GM18861 (cell line): ENCODE results near the gene ZNF385B.

Experiments
- ATAC-seq: cut with Tn5 transposase; IDR thresholded peaks from one replicate; pipeline ENCODE4 v1.9.1; 2021; ENCODE audit not compliant: unreplicated experiment

The ZNF385B gene

GRCh38 chr2:179594268-179595112 lies 266.9 kb downstream of the ZNF385B start:
- no peak for ATAC-seq

DNA sequence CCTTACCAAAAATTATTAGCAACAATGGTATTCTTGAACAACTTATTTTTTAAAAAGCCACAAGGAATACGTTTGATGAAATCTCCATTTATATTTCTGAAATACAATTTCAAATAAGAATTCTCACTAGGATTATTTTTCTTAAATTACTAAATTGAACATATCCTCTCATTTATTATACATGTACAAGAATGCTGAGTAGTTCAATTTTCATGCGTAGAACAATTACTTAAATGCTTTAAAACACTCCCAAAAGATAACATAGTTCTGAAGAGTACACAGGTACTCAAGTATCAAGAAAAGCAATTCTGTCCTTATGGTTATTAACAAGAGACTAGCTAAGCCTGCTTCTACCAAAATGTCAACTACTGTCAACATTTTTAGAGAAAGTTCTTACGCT lies 268.1 kb downstream of the ZNF385B start:
- ATAC-seq, result no peak

DNA sequence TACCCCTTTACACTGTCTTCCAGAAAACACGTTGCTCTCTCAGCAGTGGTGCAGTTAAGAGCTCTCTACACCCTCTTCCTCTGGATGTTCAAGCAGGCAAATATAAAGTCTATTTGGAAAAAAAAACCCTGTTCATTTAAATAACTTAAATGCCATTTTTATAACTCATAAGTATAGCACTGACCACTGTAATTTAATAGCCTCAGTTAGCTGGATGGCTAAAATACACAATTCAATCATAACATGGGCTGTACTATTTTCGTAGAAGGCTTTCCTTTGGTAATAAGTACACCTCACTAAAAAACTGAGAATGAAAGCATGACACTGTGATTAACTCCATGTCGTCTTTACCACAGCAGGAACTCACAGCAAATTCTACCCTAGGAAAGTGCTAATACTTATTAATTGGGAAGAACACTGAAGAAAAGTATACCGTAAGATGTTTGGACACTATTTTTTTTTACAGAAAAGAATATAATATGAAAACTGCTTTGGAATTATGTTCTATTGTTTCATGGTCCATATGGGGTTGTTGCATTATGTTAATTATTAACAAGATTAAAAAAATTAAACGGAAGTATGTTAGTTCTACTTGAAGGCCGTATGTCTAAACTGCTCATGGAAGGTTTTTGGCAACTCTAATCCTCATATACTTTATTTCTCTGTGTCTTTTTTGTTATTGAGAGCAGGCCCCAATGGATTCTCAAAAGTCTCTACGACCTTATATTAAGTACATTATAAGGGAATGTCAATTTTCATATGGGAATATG lies 269.1 kb downstream of the ZNF385B start:
- ATAC-seq, result no peak

GRCh38 chr2:179591690-179592089 lies 269.7 kb downstream of the ZNF385B start:
- ATAC-seq, result no peak

DNA sequence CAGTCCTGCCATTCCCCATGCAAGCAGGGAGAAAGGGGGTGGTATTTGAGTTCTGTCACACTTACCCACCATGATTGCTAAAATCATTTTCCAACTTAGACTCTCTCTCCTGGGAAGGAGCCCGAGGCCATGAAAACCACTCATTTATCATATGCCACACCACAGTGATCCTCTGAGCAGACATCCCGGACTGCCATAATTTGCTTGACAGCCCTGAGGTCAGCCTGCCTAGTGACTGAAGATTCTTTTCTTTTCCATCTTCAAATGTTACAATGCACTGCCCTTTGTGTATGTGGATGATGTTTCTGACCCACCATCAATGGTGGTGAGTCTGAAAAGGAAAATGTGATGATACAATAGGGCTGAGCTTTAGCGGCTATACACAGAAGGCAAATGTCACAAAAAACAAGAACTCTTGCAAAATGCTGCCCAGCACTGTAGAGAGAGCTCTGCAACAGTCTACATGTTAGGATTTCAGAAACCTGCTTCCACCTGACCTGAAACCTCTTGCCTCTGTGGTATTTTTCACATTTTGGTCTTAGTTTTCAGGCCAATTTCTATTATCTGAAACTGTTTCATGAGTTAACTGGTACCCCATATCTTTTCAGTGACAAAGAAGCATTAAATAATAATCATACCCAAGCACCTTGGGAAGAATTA lies 272.8 kb downstream of the ZNF385B start:
- no peak for ATAC-seq

DNA sequence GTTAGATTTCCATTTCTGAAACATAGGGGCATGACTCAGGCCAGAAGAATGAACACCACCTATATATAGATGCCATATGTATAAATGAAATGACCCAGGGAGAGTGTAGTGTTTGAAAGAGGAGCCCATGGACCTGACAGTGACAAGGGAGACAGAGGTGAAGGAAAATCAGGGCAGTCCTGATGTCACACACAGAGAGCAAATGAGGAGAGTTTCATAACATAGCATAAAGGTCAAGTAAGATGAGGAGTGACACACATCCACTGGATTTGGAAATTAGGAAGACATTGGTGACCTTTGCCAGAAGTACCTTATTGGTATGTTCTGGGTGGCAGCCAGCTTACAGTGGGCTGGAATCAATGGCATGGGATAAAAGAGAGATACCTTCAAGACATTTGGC lies 276.7 kb downstream of the ZNF385B start:
- no peak for ATAC-seq

DNA sequence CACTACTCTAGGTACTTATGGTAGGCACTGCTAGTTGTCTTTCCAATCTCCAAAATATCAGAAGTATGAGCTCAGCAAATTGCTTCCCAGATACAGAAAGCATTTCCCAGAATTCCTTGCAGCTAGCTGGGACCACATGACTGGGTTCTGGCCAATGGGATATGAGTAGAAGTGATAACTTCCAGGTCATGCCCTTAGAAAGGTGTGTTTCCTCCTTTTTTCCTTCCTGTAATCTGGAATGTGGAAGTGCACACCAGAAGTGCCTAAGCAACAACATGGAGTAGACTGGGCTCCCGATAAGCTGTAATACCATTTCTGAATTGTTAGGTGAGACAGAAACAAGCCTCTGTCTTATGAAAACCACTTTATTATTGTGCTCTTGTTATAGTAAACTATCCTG lies 279.8 kb downstream of the ZNF385B start:
- ATAC-seq, result no peak

GRCh38 chr2:179580378-179581146 lies 280.9 kb downstream of the ZNF385B start:
- ATAC-seq, result no peak

GRCh38 chr2:179579800-179580199 lies 281.6 kb downstream of the ZNF385B start:
- no peak for ATAC-seq

- ATAC-seq, result no peak
Measured at GRCh38 chr2:179578171-179578916, 283.1 kb downstream of the ZNF385B start.

GRCh38 chr2:179574061-179574519 lies 287.3 kb downstream of the ZNF385B start:
- ATAC-seq, result no peak

GRCh38 chr2:179572544-179572943 lies 288.9 kb downstream of the ZNF385B start:
- no peak for ATAC-seq

- ATAC-seq, result no peak
Measured at GRCh38 chr2:179571721-179572120, 289.7 kb downstream of the ZNF385B start.

DNA sequence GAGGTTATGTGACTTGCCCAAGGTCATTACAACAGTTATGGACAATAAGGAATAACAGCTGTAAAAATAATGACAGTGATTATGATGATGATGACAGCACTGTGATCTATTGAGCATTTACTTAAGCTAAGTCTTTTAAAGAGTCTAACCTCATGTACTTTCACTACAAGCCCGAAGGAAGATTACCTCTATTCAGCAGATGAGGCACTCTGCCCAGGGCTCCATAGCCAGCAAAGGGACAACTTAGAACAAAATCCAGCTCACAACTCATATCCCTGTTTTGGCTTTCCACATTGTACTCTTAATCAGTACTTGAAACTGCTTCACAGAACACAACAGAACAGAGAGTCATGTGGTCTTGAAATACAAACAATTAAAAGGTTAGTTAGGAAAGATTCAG lies 290.2 kb downstream of the ZNF385B start:
- no peak for ATAC-seq

DNA sequence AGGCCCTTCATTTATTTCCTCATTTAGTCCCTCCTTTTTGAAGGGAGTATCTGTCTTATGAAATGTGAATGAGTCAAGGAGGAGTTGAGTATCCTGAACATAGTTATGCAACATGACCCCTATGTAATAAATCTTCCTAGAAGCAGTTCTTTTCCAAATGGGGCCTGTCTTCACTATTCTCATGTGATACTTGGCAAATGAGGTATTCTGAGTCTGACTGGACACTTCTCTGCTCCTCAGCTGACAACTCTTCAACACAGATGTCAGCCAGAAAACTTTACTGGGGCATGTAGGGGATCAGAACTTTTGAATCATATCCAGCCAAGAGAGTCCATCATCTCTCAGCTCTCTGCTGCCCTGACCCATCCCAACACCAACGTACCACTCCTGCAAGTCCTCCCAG lies 291.6 kb downstream of the ZNF385B start:
- ATAC-seq, result no peak

DNA sequence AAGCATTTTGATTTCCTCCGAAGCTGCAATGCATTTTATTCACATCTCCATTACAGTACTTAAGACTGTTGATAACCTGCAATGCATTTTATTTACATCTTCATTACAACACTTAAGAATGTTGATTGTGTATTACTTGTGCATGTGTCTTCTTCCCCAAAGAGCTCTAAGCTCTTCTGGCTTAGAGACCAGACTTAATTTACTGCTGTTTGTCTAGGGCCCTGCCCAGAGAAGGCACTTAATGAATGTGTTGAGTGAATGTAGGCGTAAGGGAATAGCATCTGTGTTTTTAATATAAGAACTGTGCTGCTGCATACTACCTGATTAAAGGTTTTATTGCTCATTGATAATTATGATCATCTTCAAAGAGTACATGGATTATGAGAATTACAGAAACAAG lies 295.6 kb downstream of the ZNF385B start:
- no peak for ATAC-seq

GRCh38 chr2:179562330-179562885 lies 299.0 kb downstream of the ZNF385B start:
- no peak for ATAC-seq

- no peak for ATAC-seq
Measured at GRCh38 chr2:179561702-179562101, 299.7 kb downstream of the ZNF385B start.

GRCh38 chr2:179560257-179560735 lies 301.1 kb downstream of the ZNF385B start:
- no peak for ATAC-seq
